ENCODE measurements around the gene CEP104.

CEP104 gene

DNA sequence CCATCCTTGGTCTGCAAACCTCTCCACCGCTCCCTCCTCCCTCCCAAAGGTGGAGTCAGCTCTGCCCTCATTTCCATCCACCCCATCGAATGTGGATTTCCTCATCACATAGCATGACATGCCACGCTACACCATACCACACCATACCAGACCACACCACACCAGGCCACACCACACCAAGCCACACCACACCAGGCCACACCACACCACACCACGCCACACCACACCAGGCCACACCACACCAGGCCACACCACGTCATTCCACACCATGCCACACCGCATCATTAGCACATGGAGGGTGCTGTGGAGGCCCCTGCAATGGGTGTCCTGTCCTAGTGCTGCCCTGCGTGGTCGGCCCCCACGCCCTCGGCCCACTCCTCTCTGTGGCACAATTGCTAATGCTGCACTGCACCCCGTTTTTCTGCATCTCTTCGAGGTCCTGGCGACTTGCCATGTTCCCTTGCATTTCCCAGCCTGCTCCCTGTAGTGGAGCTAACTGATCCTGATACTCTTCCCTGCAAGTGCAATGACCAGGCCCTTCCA, 11.5 kb upstream of the CEP104 start:
- DNase-seq (ENCODE audit: low read depth in 2 of 2), result no peak

DNA sequence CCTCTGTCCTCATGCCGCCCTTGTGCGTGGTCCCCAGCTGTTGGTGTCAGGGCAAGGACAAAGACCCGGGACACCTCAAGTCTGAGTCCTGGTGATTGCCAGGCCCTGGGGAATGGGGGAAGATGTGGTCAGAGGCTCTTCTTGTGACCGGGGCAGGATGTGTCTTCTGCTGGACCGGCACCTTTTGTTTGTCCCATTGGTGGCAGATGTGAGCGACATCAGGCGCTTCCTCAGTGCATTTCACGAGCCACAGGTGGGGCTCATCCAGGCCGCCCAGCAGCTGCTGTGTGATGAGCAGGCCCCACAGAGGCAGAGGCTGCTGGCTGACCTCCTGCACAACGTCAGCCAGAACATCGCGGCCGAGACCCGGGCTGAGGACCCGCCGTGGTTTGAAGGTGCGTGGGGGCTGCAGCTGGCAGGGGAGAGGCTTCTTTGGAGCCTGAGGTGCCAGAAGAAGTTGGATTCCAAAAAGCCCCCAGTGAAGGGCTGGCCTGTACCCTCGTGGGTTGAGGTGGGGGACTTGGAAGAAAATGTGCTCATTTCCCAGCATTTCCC, 8.7 kb upstream of the CEP104 start:
- no peak for DNase-seq (ENCODE audit: low read depth in 2 of 2)

DNA sequence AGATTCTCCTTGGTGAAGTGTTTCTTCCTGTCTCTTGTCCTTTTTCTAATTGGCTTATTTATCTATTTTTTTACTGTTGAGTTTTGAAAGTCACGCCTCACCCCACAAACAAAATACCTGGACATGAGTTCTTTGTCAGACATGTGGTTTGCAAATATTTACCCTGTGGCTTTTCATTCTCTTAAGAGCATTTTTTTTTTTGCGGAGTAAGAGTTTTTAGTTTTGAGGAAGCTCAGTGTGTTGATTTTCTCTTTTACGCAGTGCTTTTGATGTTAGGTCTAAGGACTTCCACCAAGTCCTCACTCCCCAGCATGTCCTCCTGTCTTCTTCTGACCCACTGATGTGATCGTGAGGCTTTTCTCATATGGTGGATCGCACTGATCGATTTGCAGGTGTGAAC, 7.9 kb upstream of the CEP104 start:
- no peak for DNase-seq (ENCODE audit: low read depth in 2 of 2)

DNA sequence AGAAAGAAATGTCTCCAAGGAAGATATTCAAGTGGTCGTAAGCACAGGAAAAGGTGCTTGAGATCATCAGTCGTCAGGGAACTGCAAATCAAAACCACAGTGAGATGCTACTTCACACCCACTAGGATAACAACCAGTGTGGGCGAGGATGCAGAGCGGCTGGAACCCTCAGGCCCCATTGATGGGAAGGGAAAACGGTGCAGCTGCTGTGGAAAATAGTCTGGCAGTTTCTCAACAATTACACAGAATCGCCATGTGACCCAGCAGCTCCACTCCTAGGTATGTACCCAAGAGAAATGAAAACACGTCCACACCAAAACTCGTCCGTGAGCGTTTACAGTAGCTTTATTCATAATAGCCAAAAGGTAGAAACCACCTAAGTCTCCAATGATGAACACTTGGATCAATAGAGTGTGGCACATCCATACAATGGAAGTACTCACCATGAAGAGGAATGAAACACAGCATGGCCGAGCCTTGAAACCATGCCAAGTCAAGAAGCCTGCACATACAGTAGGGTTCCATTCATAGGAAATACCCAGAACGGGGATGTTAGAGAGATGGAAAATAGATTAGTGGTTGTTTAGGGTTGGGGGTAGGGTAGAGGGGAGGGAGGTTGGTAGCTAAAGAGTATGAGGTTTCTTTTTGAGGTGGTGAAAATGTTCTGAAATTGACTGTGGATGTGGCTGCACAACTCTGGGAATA, 6.4 kb upstream of the CEP104 start:
- DNase-seq (ENCODE audit: low read depth in 2 of 2), result no peak

DNA sequence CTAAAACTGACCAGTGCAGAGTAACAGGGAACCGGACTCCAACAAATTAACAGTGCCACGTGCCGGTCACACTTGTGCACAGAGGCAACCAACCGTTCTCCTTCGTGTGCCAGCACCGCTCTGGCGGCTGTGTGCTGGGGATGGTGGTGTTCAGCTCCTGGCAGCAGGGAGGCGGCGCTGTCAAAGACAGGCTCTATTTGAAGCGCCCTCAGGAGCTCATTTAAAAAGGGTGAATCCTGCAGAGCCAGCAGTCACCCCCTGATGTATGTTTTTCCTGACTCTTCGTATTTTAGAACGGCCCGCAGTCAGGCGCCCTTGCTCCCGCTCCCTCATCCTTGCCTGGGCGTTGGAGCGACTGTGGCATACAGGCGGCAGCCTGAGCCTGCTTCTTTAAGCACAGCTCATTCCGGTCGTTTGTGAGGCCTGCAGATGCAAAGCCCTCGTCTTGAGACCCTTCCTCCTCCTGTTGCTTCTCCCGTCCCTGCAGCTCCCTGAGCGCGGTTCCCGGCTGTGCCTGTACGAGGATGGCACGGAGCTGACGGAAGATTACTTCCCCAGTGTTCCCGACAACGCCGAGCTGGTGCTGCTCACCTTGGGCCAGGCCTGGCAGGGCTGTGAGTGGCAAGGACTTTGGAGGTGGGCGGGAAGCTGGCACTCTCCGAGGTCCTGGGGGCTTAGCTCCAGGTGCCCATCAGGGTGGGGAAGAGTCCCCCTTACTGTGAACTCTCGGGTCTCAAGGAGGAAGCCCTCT, 1.4 kb upstream of the CEP104 start:
- DNase-seq (ENCODE audit: low read depth in 2 of 2), result no peak

DNA sequence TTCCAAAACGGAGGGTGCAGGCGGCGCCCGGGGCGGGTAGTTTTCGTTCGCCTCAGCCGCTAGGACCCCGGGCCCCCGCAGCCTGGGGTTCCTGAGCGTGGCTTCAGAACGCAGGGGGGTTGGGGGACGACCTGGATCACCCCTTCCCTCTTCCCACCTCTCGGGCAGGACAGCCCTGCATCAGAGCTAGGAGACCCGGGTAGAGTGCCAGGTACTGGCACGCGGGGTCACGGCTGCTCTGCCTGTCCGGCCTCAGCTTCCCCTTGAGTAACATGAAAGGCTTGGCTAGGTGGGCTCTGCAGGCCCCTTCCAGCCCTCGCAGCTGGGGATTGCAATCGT, 749 bp upstream of the CEP104 start:
- DNase-seq (ENCODE audit: low read depth in 2 of 2), result no peak

DNA sequence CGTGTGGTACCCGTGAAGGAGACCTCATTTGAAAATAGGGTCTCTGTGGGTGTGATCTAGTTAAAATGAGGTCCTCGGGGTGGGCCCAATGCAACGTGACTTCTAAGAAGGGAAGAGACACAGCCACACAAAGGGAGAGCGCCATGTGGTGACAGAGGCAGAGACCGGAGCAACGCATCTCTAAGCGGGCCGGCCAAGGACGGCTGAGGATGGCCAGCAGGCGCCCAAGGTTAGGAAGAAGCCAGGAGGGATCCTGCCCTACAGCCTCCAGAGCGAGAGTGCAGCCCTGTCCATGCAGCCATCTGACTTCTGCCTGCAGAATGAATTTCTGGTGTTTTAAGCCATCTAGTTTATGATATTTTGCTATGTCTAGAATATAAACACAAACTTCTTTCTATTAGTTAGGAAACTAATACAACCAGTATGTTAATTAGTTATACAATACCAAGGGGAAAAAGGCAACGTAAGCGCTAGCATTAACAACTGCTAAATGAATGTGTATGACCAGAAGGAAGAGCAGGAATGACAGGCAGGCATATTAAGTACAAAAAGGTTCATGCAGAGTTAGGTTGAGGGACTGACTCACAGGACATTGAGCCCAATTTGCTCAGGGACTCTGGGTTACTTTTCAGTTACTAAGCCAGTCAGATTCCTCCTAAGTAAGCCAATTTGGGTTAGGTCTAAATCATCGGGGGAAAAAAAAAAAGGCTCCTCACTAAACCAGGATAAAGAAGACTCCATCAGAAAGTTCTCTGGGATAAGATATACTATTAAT, 4.1 kb downstream of the CEP104 start:
- DNase-seq (ENCODE audit: low read depth in 2 of 2), result no peak

DNA sequence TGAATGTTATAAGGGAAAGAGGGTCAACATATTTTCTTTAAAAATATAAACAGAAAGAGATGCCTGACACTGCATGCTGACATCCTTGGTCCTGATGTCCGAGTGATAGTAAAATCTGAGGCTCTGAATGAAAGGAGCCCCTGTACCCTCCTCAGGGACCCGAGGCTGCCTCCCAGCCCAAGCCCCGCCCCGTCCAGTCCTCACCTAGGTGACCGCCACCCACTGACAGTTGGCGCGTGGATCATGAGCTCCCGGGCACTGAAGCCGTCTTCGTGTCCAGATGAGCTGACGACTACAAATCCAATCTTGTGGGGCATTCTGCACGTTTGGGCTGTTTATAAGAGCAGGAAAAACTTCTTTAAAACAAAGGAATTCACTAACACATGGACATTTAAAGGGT, 4.9 kb downstream of the CEP104 start:
- no peak for DNase-seq (ENCODE audit: low read depth in 2 of 2)

DNA sequence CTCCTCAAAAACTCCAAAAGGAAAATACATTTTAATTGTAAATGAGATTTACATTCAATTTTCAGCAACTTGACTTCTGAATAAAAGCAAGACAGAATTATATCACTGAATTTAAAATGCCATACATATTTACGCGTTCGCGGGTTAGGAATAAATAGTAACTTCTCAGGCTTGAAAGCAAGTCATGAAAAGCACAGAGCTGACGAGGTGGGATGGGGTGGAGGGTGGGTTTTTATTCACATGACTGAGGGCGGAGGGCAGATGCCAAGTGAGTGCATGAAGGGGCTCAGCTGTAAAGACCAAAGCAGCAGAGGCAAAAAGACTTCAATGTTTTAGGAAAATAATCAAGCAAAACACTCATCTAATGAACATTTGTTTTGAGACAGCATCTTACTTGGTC, 5.7 kb downstream of the CEP104 start:
- DNase-seq (ENCODE audit: low read depth in 2 of 2), result no peak

DNA sequence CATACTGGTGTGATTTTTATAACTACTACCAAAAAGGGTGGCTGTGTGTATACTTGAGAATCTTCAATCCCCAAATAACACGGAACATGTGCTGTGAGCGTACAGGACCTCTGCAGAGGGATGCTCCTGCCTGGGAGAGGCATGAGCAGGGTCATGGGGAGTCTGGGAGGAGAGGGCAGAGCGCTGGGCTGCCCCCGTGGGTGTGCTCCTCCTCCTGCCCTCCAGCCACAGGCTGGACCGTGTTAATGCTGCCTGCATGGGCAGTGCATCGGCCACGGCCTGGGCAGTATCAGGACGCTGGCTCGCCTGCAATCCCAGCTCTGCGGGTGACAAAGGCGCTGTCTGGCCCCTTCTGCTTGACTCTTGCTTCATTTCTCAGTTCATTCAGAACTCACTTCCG, 6.2 kb downstream of the CEP104 start:
- DNase-seq (ENCODE audit: low read depth in 2 of 2), result no peak

DNA sequence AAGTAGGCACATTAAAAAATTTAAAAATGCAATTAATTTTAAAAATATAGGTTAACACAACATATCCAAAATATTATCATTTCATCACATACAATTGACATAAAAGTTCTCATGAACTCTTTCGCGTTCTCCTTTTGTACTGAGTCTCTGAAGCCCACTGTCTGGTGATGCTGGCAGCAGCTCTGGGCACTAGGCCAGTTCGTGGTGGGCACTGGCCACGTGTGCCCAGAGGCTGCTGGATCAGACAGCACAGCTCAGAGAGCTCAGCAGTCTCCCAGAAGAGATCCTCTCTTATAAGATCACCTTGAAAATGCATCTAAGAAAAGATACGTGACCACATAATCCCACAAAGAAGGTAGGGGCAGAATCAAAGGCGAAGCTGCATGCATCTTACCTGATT, 9.9 kb downstream of the CEP104 start:
- no peak for DNase-seq (ENCODE audit: low read depth in 2 of 2)

DNA sequence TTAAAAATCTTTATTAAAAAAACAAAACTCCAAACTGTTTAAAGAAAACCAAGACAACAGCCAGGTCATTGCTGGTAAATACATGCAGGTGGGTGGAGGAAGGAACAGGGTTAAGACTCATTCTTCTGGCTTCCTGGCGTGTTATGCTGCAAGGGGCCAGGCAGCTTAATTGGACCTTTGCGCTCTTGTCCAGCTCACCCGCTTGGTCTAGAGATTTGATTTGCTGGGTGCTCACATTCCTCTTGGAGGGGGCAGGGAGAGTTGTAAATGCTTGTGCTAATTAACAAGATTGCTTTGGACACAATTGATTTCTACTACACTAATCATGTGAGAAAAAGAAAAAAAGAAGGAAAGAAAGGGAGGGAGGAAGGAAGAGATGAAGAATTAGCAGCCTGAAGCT, 10.5 kb downstream of the CEP104 start:
- no peak for DNase-seq (ENCODE audit: low read depth in 2 of 2)

DNA sequence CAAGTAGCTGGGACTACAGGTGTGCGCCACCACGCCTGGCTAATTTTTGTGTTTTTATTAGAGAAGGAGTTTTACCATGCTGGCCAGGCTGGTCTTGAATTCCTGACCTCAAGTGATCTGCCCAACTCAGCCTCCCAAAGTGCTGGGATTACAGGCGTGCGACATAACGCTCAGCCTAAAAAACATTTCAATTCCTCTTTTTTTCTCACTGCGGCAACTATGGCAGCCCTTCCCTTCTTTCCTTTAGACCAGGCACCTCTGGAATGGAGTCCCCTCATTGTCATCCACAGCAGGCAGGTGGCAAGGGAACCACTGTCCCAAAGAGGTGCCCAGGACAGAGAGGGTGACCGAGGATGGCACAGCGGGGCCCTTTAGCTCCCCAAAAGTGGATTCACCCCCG, 14.1 kb downstream of the CEP104 start:
- DNase-seq (ENCODE audit: low read depth in 2 of 2), result no peak

DNA sequence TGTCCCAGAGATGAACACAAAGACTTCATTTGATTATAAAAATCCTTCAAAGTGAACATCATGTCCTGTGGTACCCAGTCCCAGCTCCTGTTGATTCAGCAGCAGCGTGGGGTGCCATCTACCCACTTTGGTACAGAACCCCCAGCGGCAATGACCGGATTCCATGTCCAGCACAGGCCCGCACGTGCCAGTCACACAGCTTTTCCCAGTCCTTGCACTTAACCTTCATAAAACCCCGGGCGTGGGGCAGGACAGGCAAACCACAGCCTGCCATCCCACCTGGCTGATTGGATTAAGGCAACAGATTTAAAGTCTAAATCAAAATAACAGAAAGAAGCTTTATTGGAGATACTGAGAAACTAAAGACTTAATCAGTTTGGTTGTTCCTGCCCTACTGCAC, 15.5 kb downstream of the CEP104 start:
- no peak for DNase-seq (ENCODE audit: low read depth in 2 of 2)

DNA sequence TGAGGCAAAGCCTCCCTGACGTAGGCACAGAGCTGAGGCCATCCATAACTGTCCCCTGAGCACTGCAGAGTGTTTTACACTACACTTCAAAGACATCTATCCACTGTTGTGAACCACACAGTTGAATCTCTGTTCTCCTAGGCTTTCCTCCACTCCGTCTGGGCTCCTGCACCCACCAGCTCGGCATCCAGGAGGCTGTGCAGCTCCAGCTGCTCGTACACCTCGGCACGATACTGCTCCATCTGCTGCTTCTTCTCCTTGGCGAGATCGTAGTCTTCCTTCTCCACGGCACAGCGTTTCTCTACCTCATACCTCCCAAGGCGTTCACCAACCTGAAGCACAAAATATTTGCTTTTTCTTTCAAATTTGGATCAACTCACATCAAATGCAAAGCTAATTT, 18.2 kb downstream of the CEP104 start:
- DNase-seq (ENCODE audit: low read depth in 2 of 2), result no peak

DNA sequence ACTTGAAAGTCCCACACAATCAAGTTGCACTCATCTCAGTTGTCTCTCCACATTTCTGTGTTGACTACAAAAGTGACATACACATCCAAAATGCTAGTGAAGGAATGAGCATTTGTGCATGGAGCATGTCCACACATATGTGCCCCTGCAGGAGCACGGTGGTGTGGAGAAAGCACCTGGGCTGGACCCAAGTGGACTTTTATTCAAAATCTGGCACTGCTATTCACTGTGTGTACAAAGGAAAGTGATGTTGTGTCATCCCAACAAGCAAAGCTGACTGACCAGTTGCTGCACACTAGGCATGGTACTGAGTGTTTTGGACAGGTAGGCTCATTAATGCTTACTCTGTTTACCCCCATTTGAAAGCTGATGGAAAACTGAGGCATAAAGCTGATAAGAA, 19.3 kb downstream of the CEP104 start:
- no peak for DNase-seq (ENCODE audit: low read depth in 2 of 2)

DNA sequence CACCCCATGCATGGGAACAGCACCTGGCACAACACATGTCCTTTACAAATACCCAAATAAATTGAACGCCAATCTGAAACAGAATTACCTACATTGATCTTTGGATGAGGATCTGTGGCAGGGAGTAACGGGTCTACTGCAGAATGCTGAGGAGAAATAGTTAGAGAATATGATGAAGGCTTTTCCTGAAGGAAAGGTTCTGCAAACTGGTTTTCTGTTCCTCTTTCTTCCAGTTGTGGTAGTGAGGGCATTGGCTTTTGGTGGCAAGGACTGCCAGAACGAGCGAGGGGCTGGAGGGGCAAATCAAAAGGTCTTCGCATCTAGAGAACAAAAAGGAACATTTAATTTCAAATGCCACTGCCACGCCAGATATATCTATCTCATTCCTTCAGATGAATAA, 19.8 kb downstream of the CEP104 start:
- DNase-seq (ENCODE audit: low read depth in 2 of 2), result no peak

DNA sequence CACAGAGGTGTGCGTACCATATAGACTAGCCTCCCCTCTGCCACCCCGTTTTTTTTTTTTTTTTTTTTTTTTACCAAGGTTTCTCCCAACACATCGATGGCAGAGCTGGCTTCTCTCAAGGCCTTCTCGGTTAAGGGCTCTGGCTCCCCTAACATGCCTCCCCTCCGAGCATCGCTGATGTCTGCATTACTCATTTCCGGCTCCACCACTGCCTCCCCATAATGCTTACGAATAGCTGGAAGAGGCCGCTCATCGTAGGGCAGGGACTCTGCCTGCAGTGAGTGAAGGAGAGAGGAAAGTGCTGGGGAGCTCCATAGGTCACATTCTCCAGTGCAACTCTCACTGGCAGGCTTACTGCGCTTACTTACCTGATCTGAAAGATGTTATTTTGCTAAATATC, 20.6 kb downstream of the CEP104 start:
- no peak for DNase-seq (ENCODE audit: low read depth in 2 of 2)

DNA sequence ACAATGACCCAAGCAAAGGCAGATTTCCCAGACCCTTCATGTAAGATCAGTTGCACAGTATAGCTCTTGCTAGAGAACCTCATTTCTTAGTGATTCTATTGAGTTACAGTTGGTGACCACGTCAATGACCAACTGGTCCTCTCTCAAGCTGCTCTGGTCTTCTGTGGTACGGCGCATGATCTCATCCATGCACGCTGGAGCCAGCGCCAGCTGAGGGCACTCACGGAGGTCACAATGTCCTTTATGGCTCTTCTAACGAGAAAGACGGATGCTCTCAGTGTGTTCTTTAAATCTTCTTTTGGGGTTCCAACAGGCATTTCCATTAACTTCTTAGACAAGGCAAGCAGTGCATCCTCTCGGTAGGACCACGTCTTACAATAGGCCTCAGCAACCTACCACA, 22.3 kb downstream of the CEP104 start:
- no peak for DNase-seq (ENCODE audit: low read depth in 2 of 2)

DNA sequence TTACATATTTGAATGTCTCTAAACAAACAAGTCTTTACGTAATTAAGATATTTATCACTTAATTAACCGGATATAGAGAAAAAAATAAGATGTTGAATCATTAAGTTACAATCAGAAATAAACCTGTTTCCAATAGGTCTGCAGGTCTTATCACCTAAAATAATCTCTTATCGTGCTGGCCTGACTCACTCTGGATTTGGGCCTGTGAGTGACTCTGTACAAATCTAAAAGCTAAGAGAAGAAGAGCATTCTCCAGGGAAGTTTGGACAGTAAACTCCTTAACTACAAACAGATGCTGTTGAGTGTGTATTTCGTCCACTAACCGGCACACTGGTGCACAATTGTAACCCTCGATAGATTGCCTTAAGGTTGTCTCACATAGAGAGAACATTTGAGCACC, 25.3 kb downstream of the CEP104 start:
- DNase-seq (ENCODE audit: low read depth in 2 of 2), result no peak

DNA sequence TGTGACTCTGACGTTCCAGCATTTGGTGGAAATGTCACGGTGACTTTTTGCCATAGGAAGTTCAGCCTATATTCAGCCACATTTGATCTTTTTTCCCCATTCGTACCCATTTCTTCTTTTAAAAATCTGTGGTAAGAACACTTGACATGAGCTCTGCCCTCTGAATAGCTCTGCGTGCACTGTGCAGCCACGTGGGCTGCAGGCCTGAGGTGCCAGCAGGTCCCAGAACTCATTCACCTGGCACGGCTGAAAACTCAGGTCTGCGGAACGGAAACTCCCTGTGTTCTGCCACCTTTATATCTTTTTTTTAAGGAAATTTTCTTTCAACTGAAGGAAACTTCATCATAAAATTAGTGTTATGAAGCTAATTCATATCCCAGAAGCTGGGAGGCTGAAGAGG, 28.6 kb downstream of the CEP104 start:
- DNase-seq (ENCODE audit: low read depth in 2 of 2), result no peak

DNA sequence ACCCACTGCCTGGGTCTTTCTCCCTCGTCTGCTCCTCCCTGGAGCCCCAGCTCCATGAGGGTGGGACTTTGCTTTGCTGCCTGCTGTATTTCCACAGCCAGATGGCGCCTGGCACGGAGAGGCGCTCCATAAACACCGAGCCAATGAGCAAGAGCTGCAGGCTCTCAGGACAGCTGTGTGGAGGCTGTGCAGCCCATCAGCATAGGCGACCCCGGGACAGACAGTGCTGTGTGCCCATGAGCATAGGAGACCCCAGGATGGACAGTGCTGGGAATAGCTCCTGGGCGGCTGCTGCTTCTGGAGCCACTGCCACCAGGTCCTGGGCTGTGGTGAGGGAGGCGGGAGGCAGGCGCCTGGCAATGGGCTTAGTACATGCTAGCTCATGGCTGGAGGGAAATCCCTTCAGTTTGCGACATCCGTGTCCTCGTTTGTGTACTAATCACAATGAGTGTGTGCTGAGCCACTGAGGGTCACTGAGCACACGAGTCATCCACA, 29.2 kb downstream of the CEP104 start:
- no peak for DNase-seq (ENCODE audit: low read depth in 2 of 2)

Data from stimulated activated CD8-positive, alpha-beta memory T cell treated with anti-CD3 and anti-CD28 coated beads, Interleukin-7, amount 100 ng/mL, for 4 hours (primary cell).